ENCODE data around the gene ZSWIM8.
"Not testable (repeated sequence)": the region's sequence is repeated elsewhere in the genome, so short reads cannot be mapped to it uniquely, and the experiment has no call there.

ZSWIM8 gene

DNA sequence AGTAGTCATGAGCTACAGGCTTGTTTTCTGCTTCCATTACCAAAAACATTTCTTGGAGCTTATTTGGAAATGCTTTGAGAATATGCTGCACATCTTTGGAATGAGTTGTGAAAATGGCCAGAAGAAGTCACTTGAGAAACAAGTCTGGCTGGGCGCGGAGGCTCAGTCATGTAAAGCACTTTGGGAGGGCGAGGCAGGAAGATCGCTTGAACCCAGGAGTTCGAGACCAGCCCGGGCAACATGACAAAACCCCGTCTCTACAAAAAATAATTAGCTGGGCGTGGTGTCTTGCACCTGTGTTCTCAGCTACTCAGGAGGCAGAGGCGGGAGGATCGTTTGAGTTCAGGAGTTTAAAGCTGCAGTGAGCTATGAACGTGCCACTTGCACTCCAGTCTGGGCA, 4.4 kb upstream of the ZSWIM8 start:
- in situ Hi-C loops (cut with MboI; ENCODE audit: low sequenced_read_pairs, unreplicated experiment), result no loop called here

GRCh38 chr10:73781548-73781878, 3.9 kb upstream of the ZSWIM8 start:
- DNase-seq (ENCODE audit: low spot score), result no peak
- TF ChIP-seq, protein P1, sequence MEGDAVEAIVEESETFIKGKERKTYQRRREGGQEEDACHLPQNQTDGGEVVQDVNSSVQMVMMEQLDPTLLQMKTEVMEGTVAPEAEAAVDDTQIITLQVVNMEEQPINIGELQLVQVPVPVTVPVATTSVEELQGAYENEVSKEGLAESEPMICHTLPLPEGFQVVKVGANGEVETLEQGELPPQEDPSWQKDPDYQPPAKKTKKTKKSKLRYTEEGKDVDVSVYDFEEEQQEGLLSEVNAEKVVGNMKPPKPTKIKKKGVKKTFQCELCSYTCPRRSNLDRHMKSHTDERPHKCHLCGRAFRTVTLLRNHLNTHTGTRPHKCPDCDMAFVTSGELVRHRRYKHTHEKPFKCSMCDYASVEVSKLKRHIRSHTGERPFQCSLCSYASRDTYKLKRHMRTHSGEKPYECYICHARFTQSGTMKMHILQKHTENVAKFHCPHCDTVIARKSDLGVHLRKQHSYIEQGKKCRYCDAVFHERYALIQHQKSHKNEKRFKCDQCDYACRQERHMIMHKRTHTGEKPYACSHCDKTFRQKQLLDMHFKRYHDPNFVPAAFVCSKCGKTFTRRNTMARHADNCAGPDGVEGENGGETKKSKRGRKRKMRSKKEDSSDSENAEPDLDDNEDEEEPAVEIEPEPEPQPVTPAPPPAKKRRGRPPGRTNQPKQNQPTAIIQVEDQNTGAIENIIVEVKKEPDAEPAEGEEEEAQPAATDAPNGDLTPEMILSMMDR (IDR thresholded peaks at IDR 0.05; ENCODE audit: borderline replicate concordance, control extremely low read depth, extremely low read depth, insufficient read depth, missing control alignments), result no peak
- in situ Hi-C loops (cut with MboI; ENCODE audit: low sequenced_read_pairs, unreplicated experiment), result no loop called here

More for the DNA sequence above, 4.4 kb upstream of the ZSWIM8 start:
- TF ChIP-seq, protein P1 (IDR thresholded peaks at IDR 0.05; ENCODE audit: borderline replicate concordance, control extremely low read depth, extremely low read depth, insufficient read depth, missing control alignments), result no peak
- no peak for DNase-seq (ENCODE audit: low spot score)

- TF ChIP-seq, protein P1 (IDR thresholded peaks at IDR 0.05; ENCODE audit: borderline replicate concordance, control extremely low read depth, extremely low read depth, insufficient read depth, missing control alignments), result no peak
- DNase-seq (ENCODE audit: low spot score), result peak; percentile 92
- in situ Hi-C loops (cut with MboI; ENCODE audit: low sequenced_read_pairs, unreplicated experiment), result no loop called here
Observed at GRCh38 chr10:73781879-73782748, 3.3 kb upstream of the ZSWIM8 start, which contains the start of gene CHCHD1. CHCHD1 (plus strand) TSS chr10:73782048; CDS start chr10:73782076, 28 bp downstream.

- in situ Hi-C loops (cut with MboI; ENCODE audit: low sequenced_read_pairs, unreplicated experiment), result no loop called here
- TF ChIP-seq, protein P1 (IDR thresholded peaks at IDR 0.05; ENCODE audit: borderline replicate concordance, control extremely low read depth, extremely low read depth, insufficient read depth, missing control alignments), result no peak
Observed at GRCh38 chr10:73782749-73783085, 2.7 kb upstream of the ZSWIM8 start.

GRCh38 chr10:73785721-73786511, 510 bp downstream of the ZSWIM8 start:
- in situ Hi-C loops (cut with MboI; ENCODE audit: low sequenced_read_pairs, unreplicated experiment), result no loop called here
- DNase-seq (ENCODE audit: low spot score), result peak; percentile 63
- TF ChIP-seq, protein P1 (IDR thresholded peaks at IDR 0.05; ENCODE audit: borderline replicate concordance, control extremely low read depth, extremely low read depth, insufficient read depth, missing control alignments), result no peak

More at GRCh38 chr10:73782749-73783085, 2.7 kb upstream of the ZSWIM8 start:
- DNase-seq (ENCODE audit: low spot score), result no peak

DNA sequence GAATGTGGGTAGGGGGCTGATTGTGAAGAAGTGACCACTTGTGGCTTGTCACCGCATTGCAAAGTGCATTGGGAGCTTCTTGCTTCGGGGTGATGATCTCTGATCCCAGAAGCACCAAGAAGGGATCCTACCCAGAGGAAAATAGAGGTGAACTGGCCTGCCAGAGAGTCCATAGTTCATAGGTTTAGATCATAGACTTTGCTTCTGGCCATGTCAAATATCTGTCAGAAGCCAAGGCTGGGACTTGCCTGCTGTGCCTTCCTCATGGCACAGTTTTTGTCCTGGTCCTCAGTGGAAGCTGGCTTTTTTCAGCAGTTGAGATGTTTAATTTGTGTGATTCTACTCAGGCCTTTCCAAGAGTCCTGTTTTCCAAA, 1.1 kb downstream of the ZSWIM8 start:
- in situ Hi-C loops (cut with MboI; ENCODE audit: low sequenced_read_pairs, unreplicated experiment), result no loop called here
- TF ChIP-seq, protein P1 (IDR thresholded peaks at IDR 0.05; ENCODE audit: borderline replicate concordance, control extremely low read depth, extremely low read depth, insufficient read depth, missing control alignments), result no peak
- DNase-seq (ENCODE audit: low spot score), result no peak

GRCh38 chr10:73787031-73787800, 1.8 kb downstream of the ZSWIM8 start:
- in situ Hi-C loops (cut with MboI; ENCODE audit: low sequenced_read_pairs, unreplicated experiment); DNase-seq (ENCODE audit: low spot score): not testable (repeated sequence)
